LoVo (cell line): ENCODE results near the gene LAMB3.

Experiments
- DNase-seq: peaks from one replicate; pipeline ENCODE4 v3.0.0-alpha.2; 2016; ENCODE audit warnings: low spot score

The LAMB3 gene

GRCh38 chr1:209661071-209661470 is 8.8 kb upstream of the LAMB3 start:
- DNase-seq = no peak

- DNase-seq = no peak
Measured at GRCh38 chr1:209659909-209660308, 7.7 kb upstream of the LAMB3 start.

GRCh38 chr1:209657918-209658317 is 5.7 kb upstream of the LAMB3 start:
- no peak for DNase-seq

- no peak for DNase-seq
Measured at GRCh38 chr1:209657140-209657879, 5.1 kb upstream of the LAMB3 start.

- DNase-seq = peak; percentile 79
Measured at GRCh38 chr1:209655411-209656231, 3.4 kb upstream of the LAMB3 start.

GRCh38 chr1:209653915-209654351 is 1.7 kb upstream of the LAMB3 start:
- DNase-seq = peak; percentile 81

- DNase-seq = peak; percentile 98
Measured at GRCh38 chr1:209652873-209653401, 712 bp upstream of the LAMB3 start.

GRCh38 chr1:209651138-209651587 is 1.1 kb downstream of the LAMB3 start:
- peak; percentile 89 for DNase-seq

- no peak for DNase-seq
Measured at GRCh38 chr1:209650454-209650853, 1.8 kb downstream of the LAMB3 start.

GRCh38 chr1:209648931-209649776 is 3.1 kb downstream of the LAMB3 start:
- peak; percentile 90 for DNase-seq

- DNase-seq = no peak
Measured at GRCh38 chr1:209648346-209648745, 3.9 kb downstream of the LAMB3 start.

- no peak for DNase-seq
Measured at GRCh38 chr1:209647156-209647555, 5.1 kb downstream of the LAMB3 start.

- no peak for DNase-seq
Measured at GRCh38 chr1:209646558-209646957, 5.7 kb downstream of the LAMB3 start.

- no peak for DNase-seq
Measured at GRCh38 chr1:209645574-209646452, 6.4 kb downstream of the LAMB3 start.

GRCh38 chr1:209643285-209644020 is 8.8 kb downstream of the LAMB3 start:
- no peak for DNase-seq

- DNase-seq = no peak
Measured at GRCh38 chr1:209642816-209643215, 9.4 kb downstream of the LAMB3 start.

GRCh38 chr1:209641832-209642172 is 10.4 kb downstream of the LAMB3 start:
- DNase-seq = no peak

GRCh38 chr1:209635850-209636249 is 16.4 kb downstream of the LAMB3 start:
- DNase-seq = no peak

- no peak for DNase-seq
Measured at GRCh38 chr1:209634005-209634737, 18.1 kb downstream of the LAMB3 start.
